WTC11 (cell line): ENCODE measurements around the gene KIF22. TPM values are rescaled to one million over a fixed set of nuclear protein-coding genes. Genes with fewer than 3 reads are reported as not detected.
"Not testable (repeated sequence)": the region's sequence is repeated elsewhere in the genome, so short reads cannot be mapped to it uniquely, and the experiment has no call there.

Experiments used
- ATAC-seq: fragments of 200-7000 bp; cut with Tn5 transposase; 2 replicates; pipeline ENCODE4 v1.10.0; 2021; ENCODE audit warnings: mild to moderate bottlenecking, moderate library complexity
- CTCF ChIA-PET: fragments of 300-600 bp; sonication (Branson Sonifier 250); formaldehyde crosslinking; loops from one replicate; lab custom pipeline; 2021; ENCODE audit warnings: antibody characterized with exemption; lab: Charles Lee
- POLR2A ChIA-PET: fragments of 350-600 bp; sonication (Branson Sonifier 250); formaldehyde crosslinking; loops from one replicate; lab custom pipeline; 2021; ENCODE audit warnings: antibody characterized with exemption; lab: Charles Lee
- DNase-seq: peaks from one replicate; pipeline ENCODE4 v3.0.0; 2021; ENCODE audit warnings: low spot score
- H3K27ac Mint-ChIP-seq: 2 replicates; pipeline ENCODE4 v1.8.0; 2021; ENCODE audit warnings: mixed read lengths
- H3K27me3 Mint-ChIP-seq: 2 replicates; pipeline ENCODE4 v1.8.0; 2021; ENCODE audit warnings: low read depth, mild to moderate bottlenecking, moderate library complexity, mixed read lengths
- H3K36me3 Mint-ChIP-seq: 2 replicates; pipeline ENCODE4 v1.8.0; 2021; ENCODE audit warnings: mixed read lengths
- H3K4me1 Mint-ChIP-seq: 2 replicates; pipeline ENCODE4 v1.8.0; 2022; ENCODE audit warnings: mixed read lengths
- H3K4me3 Mint-ChIP-seq: 2 replicates; pipeline ENCODE4 v1.8.0; 2021; ENCODE audit warnings: mild to moderate bottlenecking, moderate library complexity, mixed read lengths
- H3K9me3 Mint-ChIP-seq: 2 replicates; pipeline ENCODE4 v1.8.0; 2021; ENCODE audit warnings: mixed read lengths
- CDX4 ChIP-seq: fragments of 250-450 bp; sonication (Bioruptor Pico); IDR thresholded peaks from 2 replicates; pipeline ENCODE4 v1.9.0; 2021; ENCODE audit warnings: moderate library complexity, mild to moderate bottlenecking, inconsistent platforms, borderline replicate concordance
- CREB1 ChIP-seq: sonication (generic); formaldehyde crosslinking; IDR thresholded peaks from 2 replicates; pipeline ENCODE4 v1.8.0; 2023; ENCODE audit warnings: mild to moderate bottlenecking, missing genetic modification reagents
- ELF4 ChIP-seq: sonication (generic); formaldehyde crosslinking; IDR thresholded peaks from 2 replicates; pipeline ENCODE4 v1.8.1; 2022; ENCODE audit warnings: low read depth, mild to moderate bottlenecking, moderate library complexity, missing genetic modification reagents
- EMX1 ChIP-seq: fragments of 250-450 bp; sonication (Bioruptor Pico); IDR thresholded peaks from 2 replicates; pipeline ENCODE4 v1.8.0; 2021; ENCODE audit warnings: mild to moderate bottlenecking
- ERG ChIP-seq: fragments of 250-450 bp; sonication (Bioruptor Pico); IDR thresholded peaks from 2 replicates; pipeline ENCODE4 v1.8.0; 2021; ENCODE audit warnings: mild to moderate bottlenecking
- NFYB ChIP-seq: sonication (generic); formaldehyde crosslinking; conservative IDR thresholded peaks from 2 replicates; pipeline ENCODE4 v1.8.0; 2022; ENCODE audit warnings: low read depth, missing genetic modification reagents
- PRRX2 ChIP-seq: fragments of 250-450 bp; sonication (Bioruptor Pico); IDR thresholded peaks from 2 replicates; pipeline ENCODE4 v1.8.0; 2021; ENCODE audit warnings: mild to moderate bottlenecking
- SOX15 ChIP-seq: fragments of 250-450 bp; sonication (Bioruptor Pico); IDR thresholded peaks from 2 replicates; pipeline ENCODE4 v1.9.0; 2021; ENCODE audit warnings: mild to moderate bottlenecking
- ZNF423 ChIP-seq: fragments of 250-450 bp; sonication (Bioruptor Pico); IDR thresholded peaks from 2 replicates; pipeline ENCODE4 v2.1.2; 2022; ENCODE audit warnings: mild to moderate bottlenecking, moderate library complexity
- total RNA-seq: library from RNA; stranded (reverse); gene quantifications from 3 replicates; pipeline ENCODE4 v1.2.3, GENCODE V29; 2021
- TF ChIP-seq, protein P1 (sequence below): sonication (generic); formaldehyde crosslinking; IDR thresholded peaks from 2 replicates; pipeline ENCODE4 v1.8.0; 2023; ENCODE audit warnings: missing genetic modification reagents, mild to moderate bottlenecking, borderline replicate concordance
- TF ChIP-seq, protein P2 (sequence below): sonication (generic); formaldehyde crosslinking; conservative IDR thresholded peaks from 2 replicates; pipeline ENCODE4 v1.8.1; 2022; ENCODE audit warnings: mild to moderate bottlenecking, missing genetic modification reagents

The KIF22 gene
- total RNA-seq, 1 experiment from 2014 or later, result 182 TPM

- TF ChIP-seq, protein P1, sequence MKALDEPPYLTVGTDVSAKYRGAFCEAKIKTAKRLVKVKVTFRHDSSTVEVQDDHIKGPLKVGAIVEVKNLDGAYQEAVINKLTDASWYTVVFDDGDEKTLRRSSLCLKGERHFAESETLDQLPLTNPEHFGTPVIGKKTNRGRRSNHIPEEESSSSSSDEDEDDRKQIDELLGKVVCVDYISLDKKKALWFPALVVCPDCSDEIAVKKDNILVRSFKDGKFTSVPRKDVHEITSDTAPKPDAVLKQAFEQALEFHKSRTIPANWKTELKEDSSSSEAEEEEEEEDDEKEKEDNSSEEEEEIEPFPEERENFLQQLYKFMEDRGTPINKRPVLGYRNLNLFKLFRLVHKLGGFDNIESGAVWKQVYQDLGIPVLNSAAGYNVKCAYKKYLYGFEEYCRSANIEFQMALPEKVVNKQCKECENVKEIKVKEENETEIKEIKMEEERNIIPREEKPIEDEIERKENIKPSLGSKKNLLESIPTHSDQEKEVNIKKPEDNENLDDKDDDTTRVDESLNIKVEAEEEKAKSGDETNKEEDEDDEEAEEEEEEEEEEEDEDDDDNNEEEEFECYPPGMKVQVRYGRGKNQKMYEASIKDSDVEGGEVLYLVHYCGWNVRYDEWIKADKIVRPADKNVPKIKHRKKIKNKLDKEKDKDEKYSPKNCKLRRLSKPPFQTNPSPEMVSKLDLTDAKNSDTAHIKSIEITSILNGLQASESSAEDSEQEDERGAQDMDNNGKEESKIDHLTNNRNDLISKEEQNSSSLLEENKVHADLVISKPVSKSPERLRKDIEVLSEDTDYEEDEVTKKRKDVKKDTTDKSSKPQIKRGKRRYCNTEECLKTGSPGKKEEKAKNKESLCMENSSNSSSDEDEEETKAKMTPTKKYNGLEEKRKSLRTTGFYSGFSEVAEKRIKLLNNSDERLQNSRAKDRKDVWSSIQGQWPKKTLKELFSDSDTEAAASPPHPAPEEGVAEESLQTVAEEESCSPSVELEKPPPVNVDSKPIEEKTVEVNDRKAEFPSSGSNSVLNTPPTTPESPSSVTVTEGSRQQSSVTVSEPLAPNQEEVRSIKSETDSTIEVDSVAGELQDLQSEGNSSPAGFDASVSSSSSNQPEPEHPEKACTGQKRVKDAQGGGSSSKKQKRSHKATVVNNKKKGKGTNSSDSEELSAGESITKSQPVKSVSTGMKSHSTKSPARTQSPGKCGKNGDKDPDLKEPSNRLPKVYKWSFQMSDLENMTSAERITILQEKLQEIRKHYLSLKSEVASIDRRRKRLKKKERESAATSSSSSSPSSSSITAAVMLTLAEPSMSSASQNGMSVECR (CRISPR knock-in tag), result no peak
- TF ChIP-seq ELF4 (CRISPR knock-in tag), result no peak
These were observed 42.4 kb upstream of the KIF22 start (continued) for GRCh38 chr16:29747947-29748759.

DNA sequence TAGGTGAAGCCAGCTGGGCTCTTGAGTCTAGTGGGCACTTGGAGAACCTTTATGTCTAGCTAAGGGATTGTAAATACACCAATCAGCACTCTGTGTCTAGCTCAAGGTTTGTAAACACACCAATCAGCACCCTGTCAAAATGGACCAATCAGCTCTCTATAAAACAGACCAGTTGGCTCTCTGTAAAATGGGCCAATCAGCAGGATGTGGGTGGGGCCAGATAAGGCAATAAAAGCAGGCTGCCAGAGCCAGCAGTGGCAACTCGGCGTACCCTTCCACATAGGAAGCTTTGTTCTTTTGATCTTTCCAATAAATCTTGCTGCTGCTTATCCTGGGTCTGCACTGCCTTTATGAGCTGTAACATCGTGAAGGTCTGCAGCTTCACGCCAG is 41.8 kb upstream of the KIF22 start:
- DNase-seq, H3K4me3 Mint-ChIP-seq, ATAC-seq, H3K27ac Mint-ChIP-seq: not testable (repeated sequence)
- Mint-ChIP-seq H3K9me3 (peaks cover 15% of the 10 kb centered on the region), H3K27me3 (peaks cover 17% of the 10 kb centered on the region), H3K36me3 (peaks cover 24% of the 10 kb centered on the region), H3K4me1 (peaks cover 10% of the 10 kb centered on the region)
- TF ChIP-seq EMX1 (CRISPR knock-in tag) (0 out of 2 replicates have a peak, but pooled peaks have one; percentile 56), NFYB (CRISPR knock-in tag) (0 out of 2 replicates have a peak, but pooled peaks have one; percentile 39), ERG (CRISPR knock-in tag) (peak; percentile 40; the same call in 1 of the 2 replicates)
- CTCF ChIA-PET, result interaction anchor here (0.9 to 2.5 kb wide), 3 partner anchors 36 to 57 kb away, joined by 3 to 11 read pairs (median 4); no protein-coding TSS in a partner anchor
- POLR2A ChIA-PET, result interaction anchor here (0.6 kb wide), 1 partner anchor 60 kb away, joined by 5 read pairs; no protein-coding TSS in a partner anchor

DNA sequence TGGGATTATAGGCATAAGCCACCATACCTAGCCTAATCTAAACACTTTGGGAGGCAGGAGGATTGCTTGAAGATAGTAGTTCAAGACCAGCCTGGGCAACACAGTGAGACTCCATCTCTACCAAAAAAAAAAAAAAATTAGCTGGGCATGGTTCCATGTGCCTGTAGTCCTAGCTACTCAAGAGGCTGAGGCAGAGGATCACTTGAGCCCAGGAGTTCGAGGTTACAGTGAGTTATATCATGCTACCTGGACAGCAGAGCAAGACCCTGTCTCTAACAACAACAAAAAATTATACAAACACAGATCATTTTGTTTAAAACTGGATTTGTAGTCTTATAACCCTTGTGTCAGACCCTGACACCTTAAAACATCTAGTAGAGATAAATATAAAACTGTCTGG is 37.0 kb upstream of the KIF22 start:
- ATAC-seq (no peak), DNase-seq (no peak)
- Mint-ChIP-seq H3K27me3 (peaks cover 17% of the 10 kb centered on the region), H3K27ac (no peak overlapping the region), H3K36me3 (peaks cover 13% of the 10 kb centered on the region), H3K9me3 (peaks cover 5% of the 10 kb centered on the region), H3K4me1 (no peaks in the 10 kb centered on the region), H3K4me3 (no peak overlapping the region)
- ChIA-PET POLR2A (interaction anchor here (0.6 to 0.7 kb wide), 2 partner anchors 53 to 105 kb away, joined by 3 read pairs; no protein-coding TSS in a partner anchor), CTCF (interaction anchor here (1.0 to 1.9 kb wide), 4 partner anchors 31 to 112 kb away, joined by 4 to 5 read pairs (median 4); partner anchors contain the start of gene KIF22)
- no peak for TF ChIP-seq CREB1 (CRISPR knock-in tag)

DNA sequence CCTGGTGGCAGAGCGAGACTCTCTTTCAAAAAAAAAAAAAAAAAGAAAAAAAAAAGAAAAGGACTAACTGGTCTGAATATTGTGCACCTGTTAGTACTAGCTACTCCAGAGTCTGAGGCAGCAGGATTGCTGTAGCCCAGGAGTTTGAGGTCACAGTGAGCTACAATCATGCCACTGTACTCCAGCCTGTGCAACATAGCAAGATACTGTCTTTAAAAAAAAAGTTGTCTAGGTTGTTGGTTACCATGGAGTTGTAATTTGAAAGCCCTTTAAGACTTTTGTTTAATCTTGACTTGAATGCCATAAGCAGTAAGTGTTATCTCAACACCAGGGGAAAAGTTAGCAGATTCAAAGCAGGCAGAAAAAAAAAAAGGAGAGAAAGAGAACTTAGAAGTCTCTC is 33.9 kb upstream of the KIF22 start:
- ChIA-PET POLR2A (no interaction called here), CTCF (interaction anchor here (1.1 to 3.5 kb wide), 4 partner anchors 28 to 275 kb away, joined by 3 to 13 read pairs (median 5); partner anchors contain the start of gene KIF22)
- no peak overlapping the region for H3K27ac Mint-ChIP-seq
- no peaks in the 10 kb centered on the region for H3K36me3 Mint-ChIP-seq
- DNase-seq (no peak), ATAC-seq (no peak)
- H3K4me1 Mint-ChIP-seq, result peaks cover 4% of the 10 kb centered on the region; the same call in 1 of the 2 replicates
- no peak for TF ChIP-seq NFYB (CRISPR knock-in tag)
- no peak for TF ChIP-seq SOX15 (CRISPR knock-in tag)
- TF ChIP-seq CDX4 (CRISPR knock-in tag), result no peak
- TF ChIP-seq, protein P2, sequence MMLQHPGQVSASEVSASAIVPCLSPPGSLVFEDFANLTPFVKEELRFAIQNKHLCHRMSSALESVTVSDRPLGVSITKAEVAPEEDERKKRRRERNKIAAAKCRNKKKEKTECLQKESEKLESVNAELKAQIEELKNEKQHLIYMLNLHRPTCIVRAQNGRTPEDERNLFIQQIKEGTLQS (CRISPR knock-in tag), result no peak
- TF ChIP-seq PRRX2, result no peak
- TF ChIP-seq ZNF423 (CRISPR knock-in tag), result no peak
- peaks cover 14% of the 10 kb centered on the region for H3K27me3 Mint-ChIP-seq
- H3K9me3 Mint-ChIP-seq, result no peaks in the 10 kb centered on the region
- H3K4me3 Mint-ChIP-seq, result no peak overlapping the region

GRCh38 chr16:29757086-29757485 is 33.5 kb upstream of the KIF22 start:
- ATAC-seq, H3K4me1 Mint-ChIP-seq, H3K9me3 Mint-ChIP-seq, H3K27ac Mint-ChIP-seq, H3K4me3 Mint-ChIP-seq, POLR2A ChIA-PET, H3K36me3 Mint-ChIP-seq, DNase-seq: not testable (repeated sequence)
- CTCF ChIA-PET, result interaction anchor here (1.1 to 3.5 kb wide), 3 partner anchors 28 to 275 kb away, joined by 3 to 13 read pairs (median 7); partner anchors contain the start of gene KIF22
- peaks cover 14% of the 10 kb centered on the region for H3K27me3 Mint-ChIP-seq
